HG02759 (cell line): ENCODE results near the gene COL9A1.

Experiments
- ATAC-seq: cut with Tn5 transposase; IDR thresholded peaks from one replicate; pipeline ENCODE4 v1.9.1; 2021; ENCODE audit warnings: mild to moderate bottlenecking, moderate library complexity; ENCODE audit not compliant: unreplicated experiment

The COL9A1 gene

DNA sequence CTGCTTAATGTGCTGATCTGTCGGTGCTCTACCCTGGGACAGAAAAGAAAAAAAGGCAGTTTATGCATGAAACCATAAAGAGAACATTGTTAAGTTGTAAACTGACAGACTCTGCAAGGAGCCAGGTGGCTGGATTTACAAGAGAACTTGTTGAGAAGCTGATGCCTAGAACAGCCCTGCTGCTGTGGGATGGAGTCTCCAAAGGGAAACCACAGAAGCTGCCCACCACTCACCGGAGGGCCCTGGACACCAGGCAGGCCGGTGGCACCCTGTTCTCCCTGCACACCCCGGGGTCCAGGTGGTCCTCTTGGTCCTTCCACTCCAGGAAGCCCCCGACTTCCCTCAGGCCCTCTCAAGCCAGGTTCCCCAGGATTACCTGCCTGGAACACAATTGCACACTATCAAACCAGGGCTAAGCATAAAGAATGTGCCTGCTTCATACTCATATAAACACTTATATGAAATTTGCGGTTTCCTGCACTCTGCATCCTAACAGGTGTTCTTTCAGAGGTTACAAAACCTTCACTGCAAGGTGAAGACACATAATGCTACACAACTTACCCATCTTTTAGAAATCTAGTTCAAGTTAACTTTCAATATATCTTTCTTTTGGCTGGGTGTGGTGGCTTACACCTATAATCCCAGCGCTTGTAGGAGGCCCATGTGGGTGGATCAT lies 68.2 kb downstream of the COL9A1 start:
- no peak for ATAC-seq

DNA sequence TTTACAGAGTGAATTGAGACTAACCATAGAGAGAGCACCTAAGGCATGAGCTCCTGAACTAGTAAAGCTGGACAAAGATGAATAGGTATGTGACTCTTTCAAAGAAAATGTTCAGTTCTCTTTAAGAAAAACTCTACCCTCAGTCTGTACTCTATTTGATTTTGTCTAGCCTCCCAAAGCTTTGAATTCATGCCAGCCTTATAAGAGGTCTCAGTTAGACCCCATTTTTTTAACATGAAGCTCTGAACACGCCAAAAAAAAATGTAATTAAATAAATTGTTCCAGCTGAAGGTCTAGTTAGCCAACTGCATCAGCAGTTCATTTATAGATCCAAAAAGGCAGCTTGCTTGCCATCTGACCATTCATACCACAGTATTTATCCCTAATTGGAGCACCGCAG lies 71.6 kb downstream of the COL9A1 start:
- ATAC-seq = no peak

DNA sequence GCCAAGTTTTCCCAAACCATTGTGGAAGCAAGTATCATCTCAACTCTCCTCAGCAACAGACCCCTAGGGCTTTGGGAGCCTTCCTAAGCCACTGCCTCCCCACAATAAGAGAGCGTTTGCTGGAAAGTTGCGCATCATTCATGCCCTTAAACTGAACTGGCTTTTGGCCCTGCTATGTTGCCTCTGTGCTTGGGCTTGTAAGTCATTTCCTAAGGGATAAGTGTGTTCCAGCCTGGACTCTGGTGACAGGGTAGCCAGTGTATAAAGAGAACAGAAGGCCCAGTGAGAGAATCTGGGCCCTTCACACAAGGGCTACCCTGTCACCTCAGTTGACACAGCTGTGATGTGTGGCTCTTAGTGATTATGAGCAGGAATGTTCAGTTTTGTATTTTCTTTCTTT lies 77.8 kb downstream of the COL9A1 start:
- ATAC-seq = no peak

DNA sequence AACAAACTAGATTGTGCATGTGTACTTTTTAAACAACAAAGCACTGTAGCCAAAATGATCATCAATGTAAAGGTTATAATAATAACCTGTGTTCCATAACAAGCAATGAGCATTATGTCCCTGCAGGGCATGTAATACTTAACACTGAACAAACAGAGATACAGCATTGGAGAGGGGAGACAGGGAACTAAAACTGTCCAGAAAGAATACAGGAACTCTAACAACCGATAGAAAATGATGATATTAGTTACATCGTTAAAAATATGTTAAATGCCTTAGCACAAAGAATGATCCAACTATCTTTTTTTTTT lies 80.5 kb downstream of the COL9A1 start:
- no peak for ATAC-seq

DNA sequence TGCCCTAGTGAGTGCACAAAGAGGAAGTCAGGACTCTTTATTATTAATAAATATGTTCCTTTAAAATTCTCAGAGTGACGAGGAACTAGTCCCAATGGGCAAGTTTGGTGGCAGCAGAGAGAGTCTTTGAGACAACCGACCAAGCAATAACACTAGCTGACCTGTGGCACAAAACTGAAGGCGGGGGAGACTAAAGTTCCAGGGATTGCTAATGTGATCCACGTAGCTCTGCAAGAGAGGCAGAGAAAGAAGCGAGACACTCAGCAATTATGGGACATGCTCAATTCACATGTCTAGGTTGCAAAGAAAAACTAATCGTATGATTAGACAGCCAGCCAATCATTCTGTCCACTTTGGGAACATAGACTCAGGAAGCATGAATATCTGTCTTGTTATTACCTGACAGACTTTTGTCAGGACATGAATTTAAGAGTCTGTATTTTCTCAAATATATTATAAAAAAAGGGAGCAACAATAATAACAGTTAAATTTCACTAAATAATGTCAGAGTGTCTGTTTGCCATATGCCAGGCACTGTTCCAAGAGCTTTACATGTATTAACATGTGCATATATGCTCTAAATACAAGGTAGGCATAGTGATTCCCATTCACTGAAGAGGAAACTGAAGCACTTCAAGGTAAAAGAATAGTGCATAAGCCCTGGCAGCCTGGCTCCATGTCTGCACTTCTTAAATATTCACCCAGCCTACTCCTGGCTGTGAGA lies 81.0 kb downstream of the COL9A1 start:
- no peak for ATAC-seq

DNA sequence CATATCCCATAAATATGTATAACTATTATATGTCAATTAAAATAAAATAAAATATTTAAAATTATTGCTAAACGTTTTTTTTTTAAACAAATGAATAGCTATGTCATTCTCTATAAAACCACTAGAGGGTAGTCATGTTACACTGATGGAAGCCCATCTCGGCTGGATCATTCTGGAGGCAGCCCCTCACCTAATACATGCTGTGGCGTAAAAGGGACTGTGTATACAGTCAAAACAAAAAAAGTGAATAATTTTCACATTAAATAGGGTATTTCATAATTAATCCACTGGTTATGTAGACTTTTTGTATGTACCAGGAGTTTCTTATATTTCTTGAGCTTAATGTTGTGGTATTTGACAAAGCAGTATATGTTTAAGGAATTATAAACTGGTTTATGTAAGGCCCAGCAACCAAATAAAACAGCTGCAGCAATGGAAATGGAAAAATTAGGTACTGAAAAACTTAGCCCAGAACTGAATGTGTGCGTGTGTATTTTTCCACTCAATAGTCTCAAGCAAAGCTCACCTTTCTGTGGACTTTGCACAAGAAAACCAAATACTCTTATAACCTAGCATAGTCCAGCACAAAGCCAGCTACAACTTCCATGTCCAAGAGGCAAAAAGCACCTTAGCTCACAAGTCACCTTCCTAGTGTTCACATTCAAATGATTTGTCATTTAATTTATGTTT lies 81.7 kb downstream of the COL9A1 start:
- no peak for ATAC-seq

DNA sequence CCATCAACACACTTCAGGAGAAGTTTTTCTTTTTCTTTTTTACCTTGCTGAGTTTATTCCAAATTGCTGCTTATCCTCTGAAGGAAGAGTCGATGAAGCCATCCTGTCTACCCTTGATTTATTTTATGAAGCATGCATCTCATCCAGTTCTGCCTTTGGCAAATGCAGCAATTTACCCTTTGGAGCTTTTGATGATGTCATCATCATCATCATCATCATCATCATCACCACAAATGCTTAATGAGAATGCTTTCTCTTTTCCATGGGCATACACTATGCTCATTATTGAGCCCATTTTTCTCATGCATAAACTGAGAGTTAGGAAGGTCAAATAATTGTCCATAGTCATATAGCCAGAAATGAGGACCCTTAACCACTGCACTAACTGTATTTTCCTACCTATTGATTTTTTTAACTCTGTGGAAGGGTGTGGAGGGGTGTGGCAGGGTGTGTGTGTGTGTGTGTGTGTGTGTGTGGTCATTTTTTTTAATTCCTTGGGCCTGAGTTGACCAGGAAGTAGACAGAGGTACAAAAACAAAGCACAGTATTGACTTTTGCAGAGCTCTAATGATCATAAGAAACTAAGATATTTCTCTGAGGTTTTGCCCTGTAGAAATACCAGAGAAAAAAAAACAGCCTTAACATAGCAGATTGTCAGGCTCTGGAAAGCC lies 82.8 kb downstream of the COL9A1 start:
- no peak for ATAC-seq

DNA sequence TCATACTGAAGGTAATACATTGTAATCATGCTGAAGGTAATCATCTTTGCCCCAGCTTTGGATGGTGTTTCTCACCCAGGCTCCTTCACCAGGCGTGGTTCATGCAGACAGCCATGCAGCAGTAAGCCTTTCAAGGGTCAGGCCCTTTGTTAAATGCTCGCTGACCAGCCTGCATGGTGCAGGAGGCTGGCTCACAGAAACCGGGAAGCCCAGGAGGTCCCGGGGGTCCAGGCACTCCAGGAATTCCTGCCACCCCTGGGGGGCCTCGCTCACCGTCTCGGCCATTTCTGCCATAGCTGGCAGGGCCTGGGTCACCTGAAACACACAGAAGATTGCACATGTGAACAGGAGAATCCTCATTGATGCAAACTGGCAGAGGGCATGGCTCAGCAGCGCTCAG lies 86.1 kb downstream of the COL9A1 start:
- no peak for ATAC-seq

DNA sequence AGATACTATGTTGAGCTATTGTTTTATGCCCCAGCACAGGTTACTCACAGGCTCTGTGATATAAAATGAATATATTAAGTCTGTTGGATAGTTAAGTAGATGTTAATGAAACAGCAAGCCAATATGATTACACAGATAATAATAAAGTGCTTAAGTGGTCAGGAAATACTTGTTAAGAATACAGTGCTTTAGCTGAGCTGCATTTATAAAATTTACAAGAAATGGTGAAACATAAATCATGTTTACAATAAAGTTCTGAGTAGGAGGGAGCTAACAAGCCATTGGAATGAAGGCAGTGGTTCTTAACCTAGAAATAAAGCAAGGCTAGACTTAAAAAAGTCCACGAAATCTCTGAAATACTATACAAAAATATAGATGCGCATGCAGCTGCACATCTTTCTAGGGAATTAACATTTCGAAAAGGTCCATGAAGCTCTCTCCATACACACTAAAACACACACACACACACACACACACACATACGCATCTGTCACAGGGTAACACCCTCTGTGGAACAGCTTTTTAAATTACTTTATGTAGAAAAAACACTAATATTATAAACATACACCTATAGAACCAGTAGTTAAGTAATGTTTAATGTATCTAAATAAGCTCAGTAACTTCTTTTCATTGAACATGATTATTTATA lies 87.3 kb downstream of the COL9A1 start:
- ATAC-seq = no peak

DNA sequence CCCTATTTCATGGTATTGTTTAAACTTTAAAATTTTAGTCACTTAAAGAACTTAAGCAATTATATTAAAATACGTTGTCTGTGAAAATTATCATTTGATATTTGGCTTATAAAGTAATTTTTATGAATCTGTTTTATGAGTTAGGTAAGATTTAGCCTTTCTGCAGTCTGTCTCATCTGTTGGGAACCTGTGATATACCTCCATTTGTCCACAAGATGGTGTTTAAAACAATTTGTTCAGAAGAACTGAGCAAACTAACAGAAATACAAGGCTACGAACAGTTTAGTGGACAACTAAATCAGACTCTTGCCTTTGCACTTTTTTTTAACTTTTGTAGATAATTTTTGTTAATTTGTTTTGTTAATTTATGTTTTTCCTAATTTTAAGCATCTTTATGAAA lies 92.4 kb downstream of the COL9A1 start:
- no peak for ATAC-seq

DNA sequence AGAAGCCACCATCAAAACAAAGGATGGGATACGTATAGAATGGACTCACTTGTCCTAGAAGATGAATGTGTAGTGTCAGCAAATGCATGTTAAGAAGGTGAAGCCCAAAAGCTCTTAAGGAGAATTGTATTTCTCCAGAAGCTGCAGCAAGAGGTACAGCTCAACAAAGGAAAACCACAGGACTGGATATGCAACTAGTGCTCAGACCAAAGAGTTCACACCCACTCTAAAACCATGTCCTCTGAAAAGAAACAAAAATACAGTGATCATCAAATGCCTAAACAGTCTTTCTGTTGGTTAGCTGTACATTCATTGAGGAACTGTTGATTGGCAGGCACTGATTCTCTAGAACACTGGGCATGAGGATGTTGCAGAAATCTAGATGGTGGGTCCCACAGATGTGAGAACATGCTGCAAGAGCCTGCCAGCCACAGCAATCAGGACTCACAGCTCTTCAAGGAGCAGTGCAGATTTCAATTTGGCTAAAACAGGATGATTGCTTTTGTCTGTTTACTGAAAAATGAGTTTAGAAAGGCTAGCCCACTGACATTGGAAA lies 94.6 kb downstream of the COL9A1 start:
- ATAC-seq = no peak

DNA sequence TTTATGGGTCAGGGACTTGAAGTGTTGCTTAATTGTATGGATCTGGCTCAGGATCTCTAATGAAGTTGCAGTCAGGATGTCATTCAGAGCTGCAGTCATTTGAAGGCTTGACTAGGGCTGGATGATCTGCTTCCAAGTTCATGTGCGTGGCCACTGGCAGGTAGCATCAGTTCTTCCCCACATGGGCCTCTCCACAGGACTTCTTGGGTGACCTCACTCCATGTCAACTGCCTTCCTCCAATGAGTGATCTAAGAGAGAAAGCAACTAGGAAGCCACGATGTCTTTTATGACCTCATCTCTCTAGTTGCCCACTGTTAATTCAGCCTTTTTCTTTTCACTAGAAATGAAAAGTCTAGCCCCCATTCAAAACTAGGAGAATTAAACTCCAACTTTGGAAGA lies 104.1 kb downstream of the COL9A1 start:
- ATAC-seq = no peak

DNA sequence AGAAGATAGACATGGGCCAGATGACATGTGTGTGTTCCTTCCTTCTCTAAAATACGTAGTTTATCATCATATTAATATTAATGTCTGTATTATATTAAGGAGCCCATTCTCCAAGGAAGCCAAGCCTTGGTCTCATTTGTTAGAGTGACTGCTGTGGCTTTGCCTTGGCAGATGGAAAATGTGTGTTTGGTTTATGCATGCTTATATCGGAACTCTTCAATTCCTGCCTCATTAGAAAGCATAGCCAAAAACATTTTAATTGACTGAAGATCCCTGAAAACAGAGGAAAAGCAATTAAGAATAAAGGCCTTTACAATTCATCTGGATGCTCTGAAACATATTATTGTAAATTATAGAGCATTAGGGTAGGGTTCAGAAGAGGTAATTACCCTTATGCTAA lies 106.4 kb downstream of the COL9A1 start:
- ATAC-seq = no peak

DNA sequence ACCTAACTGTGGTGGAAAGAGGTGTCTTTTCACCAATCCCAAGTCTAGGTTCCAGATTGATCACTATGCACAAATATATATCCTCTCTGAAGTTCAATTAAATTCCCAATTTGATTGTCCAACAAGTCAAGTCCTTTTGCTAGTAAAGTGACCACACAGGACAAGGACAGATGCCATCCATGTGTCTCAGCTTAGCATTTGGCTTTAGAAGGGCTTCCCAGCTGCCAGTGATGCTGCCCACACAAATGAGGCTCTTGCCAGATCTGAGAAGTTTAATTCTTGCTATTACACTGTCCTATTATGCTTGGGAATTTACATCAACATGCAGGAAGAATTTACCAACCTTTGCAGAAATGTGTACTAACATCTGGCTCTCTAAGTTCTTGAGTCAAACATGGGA lies 108.5 kb downstream of the COL9A1 start:
- ATAC-seq = no peak

DNA sequence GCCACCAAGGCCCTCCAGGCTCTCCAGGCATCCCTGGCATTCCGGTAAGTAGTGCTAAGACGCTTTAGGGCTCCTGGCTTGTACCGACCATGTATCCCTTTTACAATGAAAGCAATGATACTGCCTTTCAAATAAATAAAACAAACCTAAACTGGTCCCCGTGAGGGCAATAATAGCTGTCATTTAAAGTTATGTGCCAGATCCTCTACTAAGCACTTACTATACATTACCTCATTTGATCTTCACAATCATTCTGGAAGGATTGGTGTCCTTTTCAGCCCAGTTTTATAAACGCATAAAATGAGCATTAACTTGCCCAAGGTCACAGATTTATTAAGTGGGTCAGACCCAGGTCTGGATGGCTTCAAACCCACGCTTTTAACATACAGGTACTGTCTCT lies 114.7 kb downstream of the COL9A1 start:
- no peak for ATAC-seq

DNA sequence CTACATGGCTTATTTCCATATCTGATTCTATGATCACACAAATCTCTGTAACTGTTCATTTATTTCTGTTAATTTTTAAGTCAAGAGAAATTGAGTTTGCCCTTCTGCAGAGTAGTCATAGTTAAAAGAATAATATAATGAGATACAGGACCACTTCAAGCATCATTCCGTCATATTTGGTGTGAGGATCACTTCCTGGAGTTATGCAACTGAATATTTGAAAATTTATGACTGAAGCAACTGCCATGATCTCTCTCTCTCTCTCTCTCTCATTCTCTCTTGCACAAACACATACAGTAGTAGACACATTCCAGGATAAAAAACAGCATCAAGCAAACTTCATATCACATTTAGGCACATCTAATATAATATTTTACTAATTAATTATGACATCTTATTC lies 116.4 kb downstream of the COL9A1 start:
- no peak for ATAC-seq

DNA sequence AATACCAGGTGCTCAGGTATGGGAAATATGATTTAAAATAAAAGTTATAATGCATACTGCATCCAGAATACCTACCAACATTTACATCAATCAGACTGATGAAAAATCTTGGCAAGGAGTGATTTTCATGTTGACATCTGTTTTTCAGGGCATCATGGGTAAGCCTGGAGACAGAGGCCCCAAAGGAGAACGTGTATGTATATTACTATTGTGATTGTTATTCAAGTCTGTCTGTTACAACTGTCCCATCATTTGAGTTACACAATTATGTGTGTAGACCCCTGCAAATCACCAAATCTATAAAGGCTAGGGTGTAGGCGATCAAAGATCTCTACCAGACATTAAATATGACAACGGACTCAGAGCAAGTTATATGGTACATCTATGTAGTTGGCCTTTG lies 118.2 kb downstream of the COL9A1 start:
- ATAC-seq = no peak

DNA sequence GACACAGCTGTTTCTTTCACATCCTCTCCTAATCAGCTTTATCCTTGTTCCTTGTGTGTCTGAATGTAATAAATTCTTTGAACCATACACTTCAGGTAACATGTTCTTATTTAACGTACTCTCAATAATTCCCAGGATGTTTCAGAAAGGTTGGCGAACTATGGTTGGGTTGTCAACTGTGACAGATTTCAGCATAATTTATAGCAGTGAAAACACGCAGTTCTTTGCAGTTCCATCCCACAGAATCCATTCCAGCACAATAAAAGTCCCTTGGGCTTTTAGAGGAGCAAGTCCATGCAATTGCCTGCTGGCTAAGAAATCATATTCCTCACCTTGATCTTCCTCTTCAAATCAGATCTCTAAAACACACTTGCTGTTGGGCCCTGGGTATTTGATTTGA lies 119.3 kb downstream of the COL9A1 start:
- ATAC-seq = no peak

DNA sequence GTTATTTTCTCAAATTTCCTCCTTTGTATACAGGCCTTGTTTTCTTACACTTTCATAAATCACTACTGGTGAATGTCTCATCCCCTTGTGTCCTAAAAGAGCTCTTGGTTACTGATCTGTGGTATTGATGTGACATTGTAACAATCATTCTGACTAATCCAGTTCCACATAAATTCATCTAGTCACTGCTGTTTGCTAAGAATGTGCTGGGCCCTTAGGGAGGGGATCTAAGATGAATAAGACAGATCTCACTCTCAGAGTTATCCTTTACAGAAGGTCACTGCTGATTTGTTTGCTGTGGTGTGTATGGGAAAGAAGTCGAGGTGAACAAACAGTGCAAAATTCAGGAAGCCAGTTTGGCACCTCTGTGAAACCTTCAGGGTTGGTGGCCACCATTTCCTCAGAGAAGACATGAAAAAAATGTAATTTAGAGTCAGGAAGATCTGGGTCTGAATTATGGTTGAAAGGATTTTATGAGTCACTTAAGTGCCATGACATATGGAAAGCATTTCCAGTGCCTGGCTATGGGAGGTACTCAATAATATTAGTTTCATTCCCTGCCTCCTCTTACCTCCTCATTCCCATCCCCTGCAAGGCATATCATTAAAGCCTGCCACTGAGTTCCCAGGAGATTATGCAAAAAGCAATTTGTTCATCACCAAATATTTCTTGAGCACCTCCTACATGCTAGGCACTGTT lies 121.8 kb downstream of the COL9A1 start:
- no peak for ATAC-seq

DNA sequence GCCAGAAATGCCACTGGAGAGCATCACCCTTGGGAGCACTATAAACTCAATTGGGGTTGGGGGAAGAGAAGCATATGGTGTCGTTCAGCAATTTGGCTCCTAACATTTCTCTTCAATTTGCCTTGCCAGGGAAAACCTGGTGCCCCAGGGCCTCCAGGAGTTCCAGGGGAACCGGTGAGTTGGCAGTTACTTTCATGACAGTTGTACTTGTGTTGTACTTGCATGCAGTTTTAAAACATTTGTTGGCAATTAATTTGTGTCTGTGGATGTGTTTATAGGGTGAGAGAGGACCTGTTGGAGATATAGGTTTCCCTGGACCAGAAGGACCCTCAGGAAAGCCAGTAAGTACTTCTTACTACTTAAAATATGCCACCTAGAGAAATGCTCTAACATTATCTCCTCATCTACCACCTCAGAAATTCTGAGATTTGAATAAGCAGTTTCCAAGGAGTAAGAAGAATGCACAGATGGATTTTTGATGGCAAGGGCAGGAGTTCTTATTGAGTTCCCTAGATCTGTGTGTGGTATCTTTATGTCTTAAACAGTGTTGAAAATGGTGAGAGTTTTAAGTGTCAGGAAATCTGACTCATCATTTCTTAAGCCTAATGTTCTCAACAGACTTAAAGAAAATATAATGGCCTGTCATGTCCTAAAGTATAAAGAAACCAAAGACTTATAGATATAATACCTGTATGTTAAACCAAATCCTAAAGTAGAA lies 122.5 kb downstream of the COL9A1 start:
- no peak for ATAC-seq
